H1 (cell line): ENCODE measurements around the gene TCF7. TPM values are rescaled to one million over a fixed set of nuclear protein-coding genes. Genes with fewer than 3 reads are reported as not detected.

Source experiments
- CHD7 ChIP-seq: fragments of 300-600 bp; sonication (generic); IDR thresholded peaks from 2 replicates; pipeline ENCODE4 v1.7.1; 2012; ENCODE audit warnings: low read length, moderate library complexity, mild to moderate bottlenecking, inconsistent platforms; ENCODE audit not compliant: insufficient replicate concordance
- CREB1 ChIP-seq: IDR thresholded peaks from 2 replicates; pipeline ENCODE4 v1.6.1; 2012; ENCODE audit warnings: inconsistent platforms
- EZH2 ChIP-seq: fragments of 200-600 bp; sonication (generic); IDR thresholded peaks from 2 replicates; pipeline ENCODE4 v1.7.1; 2012; ENCODE audit warnings: low read depth, mild to moderate bottlenecking, moderate library complexity, low read length, inconsistent platforms; ENCODE audit not compliant: severe bottlenecking
- GABPA ChIP-seq: IDR thresholded peaks from 2 replicates; pipeline ENCODE4 v1.6.1; 2011; ENCODE audit warnings: mild to moderate bottlenecking, low read length, moderate library complexity, borderline replicate concordance; ENCODE audit not compliant: insufficient read depth
- HDAC6 ChIP-seq: IDR thresholded peaks from one replicate; pipeline ENCODE4 v1.7.1; 2012; ENCODE audit warnings: low read depth, mild to moderate bottlenecking, inconsistent platforms, low read length, moderate library complexity
- KDM4A ChIP-seq: IDR thresholded peaks from one replicate; pipeline ENCODE4 v1.7.1; 2012; ENCODE audit warnings: low read depth, mild to moderate bottlenecking, moderate library complexity, low read length, inconsistent platforms; ENCODE audit not compliant: severe bottlenecking
- POLR2A ChIP-seq, 2 experiments: IDR thresholded peaks; 1 replicate in 1 of 2; 2 replicates in 1 of 2; pipeline ENCODE4 v1.6.1; 2011; ENCODE audit warnings: low read depth in 2 of 2, low read length in 2 of 2, mild to moderate bottlenecking in 2 of 2; ENCODE audit errors: control extremely low read depth in 1 of 2
- POLR2AphosphoS5 ChIP-seq: IDR thresholded peaks from 2 replicates; pipeline ENCODE4 v1.6.1; 2011; ENCODE audit warnings: low read depth, low read length
- POU5F1 ChIP-seq: IDR thresholded peaks from 2 replicates; pipeline ENCODE4 v1.6.1; 2011; ENCODE audit warnings: low read depth, mild to moderate bottlenecking, low read length, moderate library complexity
- RFX5 ChIP-seq: IDR thresholded peaks from 2 replicates; pipeline ENCODE4 v1.6.1; 2011; ENCODE audit warnings: low read depth, low read length, improper control_type of control experiment, borderline replicate concordance
- SIX5 ChIP-seq: IDR thresholded peaks from 2 replicates; pipeline ENCODE4 v1.6.1; 2011; ENCODE audit warnings: mild to moderate bottlenecking, low read depth, low read length
- TBP ChIP-seq: IDR thresholded peaks from 2 replicates; pipeline ENCODE4 v1.6.1; 2011; ENCODE audit warnings: low read depth, low read length, improper control_type of control experiment
- polyA plus RNA-seq, 7 experiments: library from polyadenylated mRNA; depleted of rRNA in 3 of 7; stranded (reverse) in 5 of 7; unstranded in 2 of 7; fragments of >200 nt in 5 of 7; fragments of 200-250 nt in 2 of 7; gene quantifications; 1 replicate in 5 of 7; 2 replicates in 1 of 7; 4 replicates in 1 of 7; pipeline versions ENCODE4 v1.2.1 to v1.2.3, GENCODE V29; 2011 to 2013; ENCODE audit warnings: missing spikeins in 2 of 7, mixed read lengths in 2 of 7
- total RNA-seq: library from RNA; stranded (reverse); fragmentation: NEBNext Ultra II Directional; extraction: Animal tissue kit (Norgen Biotek cat#: 25700); gene quantifications from 2 replicates; pipeline ENCODE4 v1.2.1, GENCODE V29; 2021

The TCF7 gene
- total and polyA plus RNA-seq, 2 of the 8 experiments (the other 6 are each of a cell fraction or from before 2014, with no cell fraction given): 4.7 to 8.5 TPM

GRCh38 chr5:134133995-134134541, 19.6 kb downstream of the TCF7 start (continued):
- TF ChIP-seq CHD7 (no peak), POLR2AphosphoS5 (no peak), KDM4A (no peak), SIX5 (no peak), CREB1 (no peak), HDAC6 (no peak), TBP (no peak), POU5F1 (no peak), GABPA (no peak), EZH2 (no peak), POLR2A (IDR thresholded peaks at IDR 0.05; ENCODE audit: control extremely low read depth in 1 of 2, low read depth in 2 of 2, low read length in 2 of 2) (no peak), RFX5 (no peak)
